IPS-11a (cell line): ENCODE data around the gene DYNLT3.

Experiments used
- H3K4me3 ChIP-seq: one replicate; pipeline ENCODE4 v1.5.1; 2013; ENCODE audit warnings: low read depth, low read length, control low read depth

DYNLT3 gene

DNA sequence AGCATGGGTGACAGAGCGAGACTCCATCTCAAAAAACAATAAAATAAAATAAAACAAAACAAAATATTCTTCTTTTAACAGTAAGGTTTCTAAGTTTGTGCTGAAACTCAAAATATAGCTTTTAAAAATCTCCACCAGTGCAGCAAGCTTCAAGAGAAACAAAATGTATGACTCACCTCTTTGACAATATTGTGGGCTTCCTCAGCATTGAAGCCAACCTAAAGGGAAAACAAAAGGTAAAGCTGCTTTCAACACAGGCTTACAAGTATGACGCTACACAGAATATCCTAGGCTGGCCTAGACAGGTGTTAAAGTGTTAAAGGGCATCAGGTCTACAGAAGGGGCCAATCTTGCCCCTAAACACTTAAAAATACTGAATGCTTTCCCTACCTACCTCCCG, 1.2 kb downstream of the DYNLT3 start:
- no peak overlapping the region for H3K4me3 ChIP-seq

DNA sequence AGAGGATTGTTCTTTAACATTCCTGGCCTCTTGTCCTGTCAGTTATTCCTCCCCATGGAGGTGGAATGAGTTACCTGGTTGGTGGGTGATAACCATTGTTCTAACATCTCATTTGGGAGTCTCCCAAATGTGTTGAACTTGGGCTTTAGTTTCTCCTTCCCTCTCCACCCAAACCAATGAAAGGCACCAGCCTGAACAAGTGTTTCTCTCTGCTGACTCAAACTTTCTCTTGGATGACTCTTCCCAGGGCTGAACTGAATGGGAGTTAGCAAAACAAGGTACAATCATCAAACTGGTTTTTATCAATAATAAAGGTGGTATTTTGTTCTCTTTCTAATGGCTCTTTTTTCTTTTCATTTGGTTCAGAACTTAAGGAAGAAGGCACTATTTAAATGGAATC, 2.7 kb downstream of the DYNLT3 start:
- H3K4me3 ChIP-seq: no peak overlapping the region

DNA sequence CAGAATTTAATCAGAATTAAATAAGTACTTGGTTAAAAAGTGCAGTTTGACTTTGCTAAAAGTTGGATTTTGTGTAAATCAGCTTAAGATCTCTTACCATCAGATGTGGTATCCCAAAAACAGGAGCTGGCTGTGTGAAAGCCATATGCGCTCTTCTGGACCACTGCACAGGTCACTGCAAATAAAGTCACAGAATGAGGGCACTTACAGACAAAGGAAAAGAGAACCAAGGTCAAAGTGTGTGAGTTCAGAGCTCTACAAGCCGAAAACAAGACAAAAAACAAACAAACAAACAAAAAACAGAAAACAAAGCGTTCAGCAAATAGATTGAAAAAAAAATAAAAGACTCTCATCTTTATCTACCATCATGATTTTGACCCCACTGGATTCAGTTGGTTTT, 6.4 kb downstream of the DYNLT3 start:
- H3K4me3 ChIP-seq: no peak overlapping the region

DNA sequence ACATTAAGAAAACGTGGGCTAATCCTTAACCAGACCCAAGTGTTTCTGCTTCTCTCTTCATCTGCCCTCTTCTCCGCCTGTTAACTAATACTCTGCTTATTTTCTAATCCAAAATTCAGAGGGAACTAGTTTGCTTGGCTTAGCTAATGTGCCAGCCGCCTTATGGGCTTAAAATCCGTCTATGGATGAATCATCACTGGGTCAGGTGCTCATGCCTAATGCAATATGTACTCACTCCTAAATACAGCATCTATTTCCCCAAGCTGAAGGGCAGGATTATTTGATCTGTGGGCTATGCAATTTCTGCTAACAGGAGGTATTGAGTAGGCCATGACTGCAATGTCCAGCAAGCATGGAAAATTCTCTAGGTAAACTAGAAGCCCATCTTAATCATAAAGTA, 12.4 kb downstream of the DYNLT3 start:
- no peak overlapping the region for H3K4me3 ChIP-seq

DNA sequence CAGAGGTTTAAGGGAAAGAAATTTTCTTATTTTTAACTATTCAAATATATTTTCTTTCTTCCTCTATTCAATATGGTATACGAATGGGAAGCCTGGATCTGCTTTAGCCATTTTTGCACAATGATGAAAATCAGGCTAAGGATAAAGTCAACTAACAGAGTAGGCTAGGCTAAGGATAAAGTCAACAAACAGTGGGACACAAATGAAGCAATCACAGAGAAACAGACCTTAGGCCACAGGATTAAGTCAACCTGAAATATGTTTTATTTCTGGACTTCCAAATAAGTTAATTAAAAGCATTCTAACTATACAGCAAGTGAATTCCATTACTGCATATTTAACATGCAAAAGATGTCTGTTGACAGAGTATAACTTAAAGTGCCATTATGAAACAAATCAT, 17.0 kb downstream of the DYNLT3 start:
- H3K4me3 ChIP-seq: no peak overlapping the region

DNA sequence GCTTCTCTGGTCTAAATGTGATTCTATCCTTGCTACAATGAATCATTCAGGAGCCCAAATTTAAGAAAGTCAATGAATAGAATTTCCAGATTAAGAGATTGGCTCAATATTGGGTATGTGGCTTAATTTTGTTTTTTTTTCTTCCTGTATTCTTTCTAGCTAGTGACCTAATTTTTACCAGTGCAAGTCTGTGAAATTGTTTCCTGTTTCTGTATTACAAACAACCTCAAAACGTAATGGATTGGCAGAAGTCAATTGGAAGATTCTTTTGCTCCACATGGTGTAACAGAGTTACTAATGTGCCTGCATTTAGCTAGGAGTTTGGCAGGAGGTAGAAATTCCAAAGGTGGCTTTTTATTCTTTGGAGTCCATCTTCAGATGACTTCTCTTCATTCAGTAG, 17.6 kb downstream of the DYNLT3 start:
- no peak overlapping the region for H3K4me3 ChIP-seq

DNA sequence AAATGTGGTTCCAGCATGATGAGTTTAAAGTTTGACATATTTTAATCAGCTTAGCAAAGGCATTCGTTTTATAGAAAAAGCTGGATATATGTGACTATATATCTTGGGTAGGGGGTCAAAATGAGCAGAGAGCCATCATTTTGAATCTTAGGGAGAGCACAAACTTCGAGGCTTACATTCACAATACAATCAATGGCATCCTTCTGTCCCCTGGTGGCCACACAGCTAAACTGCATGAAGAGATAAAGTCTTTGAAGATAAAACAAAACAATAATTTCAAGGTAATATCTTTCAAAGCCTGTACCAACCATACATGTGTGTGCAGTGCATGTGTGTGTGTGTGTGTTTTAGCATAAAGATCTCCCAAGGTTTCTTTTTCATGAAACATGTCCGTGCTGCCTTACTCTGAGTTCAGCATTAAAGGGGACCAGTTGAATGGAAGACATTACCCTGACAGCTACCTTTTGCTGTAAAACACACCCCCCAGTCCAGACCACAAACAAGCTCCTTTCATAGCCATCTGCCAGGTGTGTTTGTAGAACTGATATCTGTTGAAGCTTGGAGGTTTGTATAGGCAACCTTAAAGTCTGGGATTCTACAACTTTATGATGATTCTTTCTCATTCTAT, 22.0 kb downstream of the DYNLT3 start:
- no peak overlapping the region for H3K4me3 ChIP-seq

DNA sequence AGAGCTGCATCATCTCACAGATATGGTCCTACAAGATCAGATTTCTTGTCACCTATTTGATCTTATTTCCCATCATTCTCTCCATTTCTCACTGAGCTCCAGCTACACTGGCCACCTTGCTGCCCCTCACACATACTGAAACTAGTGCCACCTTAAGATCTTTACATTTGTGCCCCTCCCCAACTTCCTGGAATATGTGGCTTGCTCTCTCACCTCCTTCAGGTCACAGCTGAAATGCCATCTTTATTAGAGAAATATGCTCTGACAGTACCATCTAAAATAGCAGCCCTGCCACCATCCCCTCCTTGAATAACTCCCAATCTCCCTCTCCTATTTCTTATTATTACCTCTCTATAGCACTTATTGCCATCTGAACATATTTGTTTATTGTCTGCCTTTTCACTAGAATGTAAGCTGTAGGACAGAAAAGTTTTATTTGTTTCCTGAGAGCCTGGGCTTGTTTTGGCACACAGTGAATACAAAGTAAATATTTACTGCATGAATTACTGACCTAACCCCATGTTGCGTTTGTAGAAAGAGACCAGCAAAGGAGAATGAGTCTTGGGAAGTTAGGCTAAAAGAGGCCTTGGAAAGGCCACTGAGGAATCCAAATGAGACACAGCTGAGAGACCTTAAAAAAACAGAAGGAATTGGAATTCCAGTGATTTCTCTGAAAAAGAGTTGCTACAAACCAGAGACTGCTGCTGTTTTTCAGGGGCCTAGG, 22.7 kb downstream of the DYNLT3 start:
- H3K4me3 ChIP-seq: no peak overlapping the region

DNA sequence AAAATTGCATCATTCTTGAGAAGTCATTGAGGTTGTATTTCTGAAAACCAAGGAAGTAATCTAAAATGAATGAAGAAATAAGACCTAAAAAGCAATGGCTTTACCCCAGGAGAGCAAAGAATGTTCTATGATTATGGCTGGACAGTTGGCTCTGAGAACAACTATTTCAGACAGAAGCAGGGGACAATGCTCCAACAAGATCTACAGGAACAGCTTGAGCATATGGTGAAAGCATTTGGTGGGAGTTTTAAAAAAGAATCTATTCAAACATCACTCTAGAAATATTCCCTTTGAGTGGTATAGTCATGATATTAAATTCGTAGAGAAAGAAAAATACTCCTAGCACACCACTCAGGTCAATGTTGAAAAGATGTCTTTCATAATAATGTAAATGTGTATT, 26.7 kb downstream of the DYNLT3 start:
- H3K4me3 ChIP-seq: no peak overlapping the region

DNA sequence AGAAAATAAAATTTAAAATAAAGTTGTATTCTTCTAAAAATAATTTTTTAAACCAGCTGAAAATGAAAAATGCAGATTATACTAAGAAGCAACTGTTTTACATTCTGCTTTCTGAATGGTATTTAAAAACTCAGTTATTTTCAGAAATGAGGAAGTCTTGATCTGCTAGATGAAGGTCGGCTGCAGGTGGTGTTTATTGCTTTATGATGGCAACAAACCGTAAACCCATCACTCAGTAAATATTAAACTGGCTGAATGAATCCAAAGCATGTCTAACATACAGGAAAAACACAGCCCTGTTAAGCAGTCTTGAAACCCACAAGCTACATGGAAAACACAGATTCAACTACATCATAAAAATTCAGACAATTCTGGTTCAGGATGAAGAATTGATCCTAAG, 29.3 kb downstream of the DYNLT3 start:
- H3K4me3 ChIP-seq: no peak overlapping the region

DNA sequence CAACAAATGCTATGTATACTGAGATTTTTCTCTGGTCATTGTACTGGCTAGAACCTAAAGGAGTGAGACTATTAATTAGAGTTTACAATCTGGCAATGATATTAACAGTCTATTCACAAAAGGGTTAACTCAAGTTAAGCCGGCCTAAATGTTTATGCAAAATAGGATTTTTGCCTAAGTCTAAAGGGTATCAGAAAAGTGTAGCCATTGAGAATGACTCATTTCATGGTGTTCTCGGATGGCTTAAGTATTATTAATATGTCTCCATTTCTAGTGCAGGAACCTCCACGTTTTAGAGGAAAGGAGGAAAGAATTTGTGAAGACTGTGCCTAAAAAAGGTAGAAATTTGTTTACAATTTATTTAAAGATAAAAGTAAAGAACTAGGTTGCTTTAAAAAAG, 29.8 kb downstream of the DYNLT3 start:
- no peak overlapping the region for H3K4me3 ChIP-seq

DNA sequence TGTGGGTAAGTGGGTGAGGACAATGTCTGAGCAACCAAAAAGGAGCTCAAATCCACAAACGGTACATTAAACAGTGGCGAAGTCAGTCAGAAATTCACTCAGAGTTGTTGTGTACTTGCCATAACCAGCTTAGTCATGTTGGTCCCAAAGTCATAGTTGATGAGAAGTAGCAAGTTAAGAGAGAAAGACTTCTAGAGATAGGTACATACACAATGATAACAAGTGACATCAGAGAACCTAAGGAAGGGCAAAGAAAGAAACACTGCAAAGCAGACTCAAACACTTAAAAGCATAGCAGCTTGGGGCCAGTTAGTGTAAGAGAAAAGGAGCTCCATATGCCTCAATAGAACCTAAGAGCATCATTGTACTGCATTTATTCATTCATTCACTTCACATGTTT, 30.2 kb downstream of the DYNLT3 start:
- no peak overlapping the region for H3K4me3 ChIP-seq

DNA sequence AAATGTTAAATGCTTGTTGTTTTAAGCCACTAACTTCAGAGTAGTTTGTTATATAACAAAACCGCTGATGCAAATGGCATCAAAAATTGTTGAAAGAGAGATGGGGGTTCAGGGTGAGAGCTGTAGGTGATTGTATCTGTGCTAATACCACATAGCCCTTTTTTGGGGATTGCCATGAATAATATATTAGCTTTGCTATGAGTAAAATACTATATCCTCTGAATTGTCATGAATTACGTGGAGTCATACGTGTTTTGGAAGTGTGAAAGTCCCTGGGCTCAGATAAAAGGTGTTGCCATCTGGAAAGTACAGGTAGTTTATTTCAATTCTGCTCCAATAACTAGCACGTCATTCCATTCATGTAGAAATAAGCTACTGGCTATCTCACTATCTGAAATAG, 30.6 kb downstream of the DYNLT3 start:
- no peak overlapping the region for H3K4me3 ChIP-seq

DNA sequence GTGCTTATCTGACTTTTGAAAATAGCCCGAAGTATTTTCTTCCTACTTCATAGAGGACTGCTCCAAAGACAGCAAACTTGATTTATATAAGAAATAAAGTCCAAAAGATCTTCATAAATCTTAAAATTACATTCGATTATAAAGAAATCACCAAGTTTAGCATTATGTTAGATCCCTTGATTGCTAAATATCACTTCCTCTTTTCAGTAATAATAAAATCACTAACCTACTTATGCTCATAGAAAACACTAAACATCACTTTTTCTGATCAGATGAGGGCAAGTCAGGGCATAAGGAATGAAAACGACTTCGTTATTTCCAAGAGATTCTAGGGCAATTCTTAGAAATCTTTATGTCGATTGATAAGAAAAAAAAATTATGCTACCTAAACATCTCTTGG, 32.0 kb downstream of the DYNLT3 start:
- H3K4me3 ChIP-seq: no peak overlapping the region

DNA sequence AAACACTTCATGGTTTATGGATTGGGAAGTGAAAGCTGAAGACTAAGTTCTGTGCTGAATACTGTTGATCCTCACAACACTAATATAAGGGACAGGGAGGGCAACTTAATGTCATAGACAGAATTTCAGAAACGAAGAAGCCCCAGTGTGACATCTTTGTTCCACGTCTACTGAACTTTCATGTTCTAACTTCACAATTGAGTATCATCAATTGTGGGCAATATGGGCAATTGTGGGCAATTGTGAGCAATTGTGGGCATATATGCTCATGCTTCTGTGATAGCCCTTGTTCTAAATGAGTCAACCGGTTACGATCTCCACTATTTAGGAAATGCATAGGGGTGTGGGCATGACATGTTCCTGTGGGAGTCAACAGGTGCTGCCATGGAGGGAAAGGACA, 33.8 kb downstream of the DYNLT3 start:
- H3K4me3 ChIP-seq: no peak overlapping the region

DNA sequence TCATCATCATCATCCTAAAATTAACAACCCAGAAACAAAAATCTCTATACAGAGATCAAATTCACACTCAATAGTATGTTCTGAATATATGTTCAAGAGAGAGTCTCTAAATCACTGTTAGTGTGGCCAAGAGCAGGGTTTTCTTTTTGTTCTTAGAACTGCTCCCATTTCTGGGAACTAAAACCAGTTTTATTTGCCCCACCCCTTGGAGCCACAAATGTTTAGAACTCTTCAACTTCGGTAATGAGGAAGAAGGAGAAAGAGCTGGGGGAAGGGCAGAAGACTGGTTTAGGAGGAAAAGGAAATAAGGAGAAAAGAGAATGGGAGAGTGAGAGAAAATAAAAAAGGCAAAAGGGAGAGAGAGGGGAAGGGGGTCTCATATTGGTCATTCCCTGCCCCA, 35.3 kb downstream of the DYNLT3 start:
- H3K4me3 ChIP-seq: no peak overlapping the region

DNA sequence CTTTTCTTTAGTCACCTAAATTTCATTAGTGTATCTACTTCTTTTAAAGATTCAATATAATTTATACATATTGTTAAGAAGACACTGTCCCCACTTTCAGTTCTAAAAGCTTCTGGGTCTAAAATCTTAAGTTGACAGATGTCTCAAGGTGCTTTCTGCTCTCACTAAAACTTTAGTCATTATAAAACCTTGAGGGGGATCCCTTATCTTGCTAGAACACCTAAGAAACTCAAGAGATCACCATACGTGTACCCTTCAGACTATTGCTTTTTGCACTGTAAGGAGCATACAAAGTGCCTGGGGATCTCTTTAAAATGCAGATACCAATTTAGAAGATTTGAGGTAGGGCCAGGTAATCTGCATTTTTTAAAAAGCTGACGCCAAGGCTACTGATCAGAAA, 37.4 kb downstream of the DYNLT3 start:
- H3K4me3 ChIP-seq: no peak overlapping the region

DNA sequence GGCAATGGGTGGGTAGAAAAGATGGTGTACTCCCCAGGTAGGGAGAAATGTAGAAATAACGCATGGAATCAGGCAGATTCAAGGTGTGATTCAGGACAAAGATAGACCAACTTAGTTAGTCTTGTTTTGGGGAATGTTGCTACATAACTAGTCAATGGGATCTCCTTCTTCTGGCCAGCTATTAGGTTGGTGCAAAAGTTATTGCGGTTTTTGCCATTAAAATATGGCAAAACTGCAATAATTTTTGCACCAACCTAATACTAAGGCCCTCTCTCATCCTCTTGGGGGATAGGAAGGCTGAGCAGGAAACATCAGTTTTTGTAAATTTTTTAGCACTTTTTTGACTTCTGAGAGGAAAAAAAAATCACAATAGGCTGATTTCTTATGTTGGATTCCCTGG, 44.3 kb downstream of the DYNLT3 start:
- H3K4me3 ChIP-seq: no peak overlapping the region

DNA sequence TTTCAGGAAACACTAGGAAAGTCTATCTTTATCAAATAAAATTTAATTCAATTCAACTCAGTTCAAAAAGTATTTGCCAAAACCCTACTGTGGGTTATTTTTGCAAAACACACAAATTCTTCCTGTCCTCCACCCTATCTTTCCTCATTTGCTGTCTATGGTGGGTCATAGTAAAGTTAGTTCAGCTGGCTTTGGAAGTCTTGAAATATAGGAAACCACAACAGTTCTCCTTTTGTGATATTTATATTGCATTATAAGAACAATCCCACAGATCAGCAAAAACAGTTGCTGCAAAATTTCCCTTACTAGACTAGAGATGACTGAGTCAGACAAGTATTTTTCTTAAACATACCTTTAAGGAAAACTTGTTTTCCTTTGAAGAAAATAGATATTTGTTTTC, 45.3 kb downstream of the DYNLT3 start:
- H3K4me3 ChIP-seq: no peak overlapping the region

DNA sequence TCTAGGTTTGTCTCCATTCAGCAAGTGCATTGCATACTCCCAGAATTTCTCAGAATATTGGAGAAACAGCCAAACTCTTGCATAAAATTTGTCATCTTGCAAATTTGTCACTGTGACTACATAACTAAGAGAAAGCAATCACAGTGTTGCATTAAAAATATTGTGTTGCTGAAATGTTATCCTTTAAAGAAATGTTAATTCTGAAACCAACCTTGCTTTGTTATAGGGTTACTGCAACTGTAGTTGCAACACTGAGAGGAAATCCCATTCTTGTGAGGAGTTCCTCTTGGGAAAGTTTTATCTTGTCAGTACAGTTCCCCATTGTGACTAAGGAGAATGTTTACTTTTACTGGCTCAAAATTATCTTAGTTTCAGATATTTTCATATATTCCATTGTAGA, 46.7 kb downstream of the DYNLT3 start:
- no peak overlapping the region for H3K4me3 ChIP-seq

DNA sequence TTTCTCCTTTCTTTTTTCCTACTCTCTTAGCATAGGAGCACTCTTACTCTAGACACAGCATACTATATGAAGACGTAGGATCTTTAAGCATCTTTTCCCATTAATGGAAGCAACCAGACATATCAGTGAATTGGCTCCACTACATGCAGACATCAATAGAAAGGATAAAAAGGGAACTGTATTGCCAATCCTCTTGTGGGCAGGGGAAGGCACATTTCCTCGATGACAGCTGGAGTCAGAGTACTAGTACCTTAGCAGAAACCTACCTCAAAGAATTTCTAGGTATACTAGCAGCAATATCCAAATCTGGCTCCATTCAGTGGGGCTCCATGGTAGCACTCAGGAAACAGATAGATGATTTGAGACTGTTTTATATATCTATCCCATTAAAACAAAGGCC, 47.4 kb downstream of the DYNLT3 start:
- H3K4me3 ChIP-seq: no peak overlapping the region

DNA sequence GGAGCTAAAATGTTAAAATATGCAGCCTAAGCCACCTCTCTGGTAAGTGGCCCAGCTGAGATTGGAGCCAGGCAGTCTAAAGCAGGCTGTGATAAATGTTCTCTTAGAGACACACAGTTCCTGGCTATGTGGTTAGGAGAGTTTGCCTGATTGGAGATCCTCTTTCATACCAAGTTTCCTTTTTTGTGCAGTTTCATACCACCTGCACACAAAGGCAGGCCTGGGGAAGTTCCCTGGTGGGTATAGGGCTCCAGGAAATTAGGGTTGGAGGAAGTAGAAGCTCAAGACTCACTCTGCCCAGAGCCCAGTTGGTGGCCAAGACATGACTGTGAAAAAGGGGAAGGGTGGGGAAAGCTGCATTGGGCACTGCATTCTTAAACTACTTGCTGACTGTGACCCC, 50.6 kb downstream of the DYNLT3 start:
- no peak overlapping the region for H3K4me3 ChIP-seq

DNA sequence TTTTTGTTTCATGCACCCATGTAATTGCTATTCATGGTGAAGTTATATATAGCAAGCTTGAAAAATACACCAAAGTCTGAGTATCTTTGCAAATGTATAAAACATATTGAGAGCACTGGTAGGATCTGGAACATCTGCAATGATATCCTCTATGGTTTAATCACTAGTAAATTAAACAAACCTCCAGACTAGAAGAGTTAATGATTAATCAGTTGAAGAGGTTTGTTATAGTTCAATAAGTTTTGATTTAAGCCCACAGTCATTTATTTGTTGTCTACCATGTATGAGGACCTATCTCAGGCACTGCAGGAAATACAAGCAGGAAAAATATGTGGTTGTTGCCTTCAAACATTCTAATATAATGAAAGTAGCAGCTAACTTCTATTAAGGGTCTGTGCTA, 51.1 kb downstream of the DYNLT3 start:
- H3K4me3 ChIP-seq: no peak overlapping the region
